GM12875 (cell line): ENCODE data around the gene KCNMA1.

Experiments
- H3K4me3 ChIP-seq: one replicate; pipeline ENCODE4 v1.5.1; 2011; ENCODE audit warnings: low read depth, low read length, control low read depth
- CTCF ChIP-seq: IDR thresholded peaks from 2 replicates; pipeline ENCODE4 v1.5.1; 2011; ENCODE audit warnings: low read depth, mild to moderate bottlenecking, control low read depth, inconsistent platforms, low read length, moderate library complexity, borderline replicate concordance; ENCODE audit not compliant: insufficient read depth

The KCNMA1 gene

DNA sequence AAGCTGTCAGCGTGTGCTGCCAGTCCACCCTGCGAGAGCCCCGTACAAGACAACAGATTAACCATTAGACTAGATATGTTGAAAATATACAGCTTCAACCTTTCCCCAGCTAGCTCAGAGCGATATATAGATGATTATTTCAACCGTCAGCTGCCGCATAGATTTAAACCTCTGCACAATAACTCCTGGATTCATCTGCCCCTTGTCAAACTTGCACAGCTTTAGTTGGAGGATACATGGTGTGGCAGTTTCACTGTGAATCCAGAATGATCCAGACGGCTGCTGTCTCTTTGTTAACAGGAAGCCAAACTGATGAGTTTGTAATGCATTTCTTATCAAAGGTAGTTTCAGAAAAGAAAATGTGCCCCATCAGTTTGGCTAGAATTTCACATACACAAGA lies 659.7 kb downstream of the KCNMA1 start:
- TF ChIP-seq CTCF: no peak
- H3K4me3 ChIP-seq: no peak overlapping the region

DNA sequence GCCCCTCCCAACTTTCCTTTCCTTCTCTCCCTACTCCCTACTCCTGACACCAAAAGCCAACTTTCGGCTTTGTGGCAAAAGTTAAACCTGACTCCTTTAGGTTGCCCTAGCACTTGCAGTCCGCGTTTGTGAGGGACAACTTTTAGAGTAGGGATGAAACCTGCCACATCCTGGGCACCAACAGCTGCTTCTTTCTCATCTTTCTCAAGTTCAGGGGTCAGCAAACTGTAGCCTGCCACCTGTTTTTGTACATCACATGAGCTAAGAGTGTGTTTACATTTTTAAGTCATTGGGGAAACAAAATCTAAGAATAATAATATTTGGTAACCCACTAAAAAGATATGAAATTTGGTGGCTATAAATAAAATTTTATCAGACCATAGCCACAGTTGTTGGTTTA lies 660.6 kb downstream of the KCNMA1 start:
- no peak overlapping the region for H3K4me3 ChIP-seq
- TF ChIP-seq CTCF: no peak

GRCh38 chr10:76976142-76976541 lies 661.5 kb downstream of the KCNMA1 start:
- no peak overlapping the region for H3K4me3 ChIP-seq
- no peak for TF ChIP-seq CTCF

DNA sequence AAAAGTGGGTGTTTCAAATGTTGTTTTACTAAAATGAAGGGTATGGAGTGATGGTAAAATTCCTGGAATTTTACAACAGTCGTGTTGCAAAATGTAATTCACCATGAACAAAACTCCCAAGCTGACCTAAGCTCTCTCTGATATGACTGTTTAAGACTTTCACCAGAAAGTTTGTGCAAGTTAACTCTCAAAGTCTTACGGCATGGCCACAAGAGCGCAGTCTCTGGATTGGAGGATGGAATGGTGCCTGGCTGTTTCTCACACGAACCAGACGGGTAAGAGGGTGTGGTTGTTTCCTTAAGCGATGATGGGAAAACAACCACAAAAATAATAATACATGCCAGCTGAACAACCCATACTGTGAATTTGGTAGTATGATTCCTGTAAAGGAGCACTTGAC lies 662.5 kb downstream of the KCNMA1 start:
- H3K4me3 ChIP-seq: no peak overlapping the region
- TF ChIP-seq CTCF: no peak

DNA sequence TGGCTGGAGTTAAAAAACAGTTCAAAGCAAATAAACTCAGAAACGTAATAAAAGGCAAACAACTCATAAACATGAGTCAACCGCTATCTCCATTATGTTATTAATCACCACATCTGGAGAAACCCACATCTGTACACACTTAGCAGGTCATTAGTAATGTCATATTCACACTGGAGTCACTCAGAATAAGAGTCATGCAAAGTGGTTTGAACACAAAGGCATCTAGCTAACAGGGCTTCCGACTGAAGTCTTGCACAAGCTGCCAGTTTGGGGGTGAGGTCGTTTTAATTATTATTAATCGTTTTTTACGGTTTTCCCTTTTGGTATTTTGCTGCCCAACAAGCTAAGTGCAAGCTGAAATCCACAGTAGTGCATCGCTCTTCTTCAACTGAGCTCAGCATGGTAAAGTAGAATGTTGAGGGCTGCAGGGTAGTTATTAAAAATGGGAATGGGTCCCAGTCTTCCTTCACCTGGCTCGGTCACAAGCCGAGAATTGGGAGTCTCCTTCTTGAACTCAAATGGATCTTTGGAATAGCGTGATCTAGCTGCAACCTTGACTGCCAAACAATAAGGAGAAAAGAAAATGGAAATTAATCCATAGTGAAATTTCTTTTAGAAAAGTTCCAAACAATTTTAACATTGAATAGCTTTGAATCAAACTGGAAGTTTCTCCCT lies 663.5 kb downstream of the KCNMA1 start:
- TF ChIP-seq CTCF: no peak
- H3K4me3 ChIP-seq: no peak overlapping the region

GRCh38 chr10:76973091-76974016 lies 664.3 kb downstream of the KCNMA1 start:
- TF ChIP-seq CTCF: no peak
- H3K4me3 ChIP-seq: no peak overlapping the region

- no peak for TF ChIP-seq CTCF
- no peak overlapping the region for H3K4me3 ChIP-seq
Measured at GRCh38 chr10:76972541-76972940, 665.1 kb downstream of the KCNMA1 start.
